Tibial nerve (tissue), 4 donors: ENCODE results near the gene CFAP251. TPM values are rescaled to one million over a fixed set of nuclear protein-coding genes. Genes with fewer than 3 reads are reported as not detected.
A peak's percentile ranks its signal among the peaks of the same experiment; 100 is the strongest.
"Not testable (repeated sequence)": the region's sequence is repeated elsewhere in the genome, so short reads cannot be mapped to it uniquely, and the experiment has no call there.

Experiments used
- DNase-seq, 2 donors: peaks; one replicate each; pipeline ENCODE4 v3.0.0-alpha.2; 2019; ENCODE audit warnings: low spot score in 2 of 2
- H3K27ac ChIP-seq, 4 donors: fragments of 200-600 bp; sonication (generic) in 3 of 4; one replicate each; pipeline ENCODE4 v1.5.1; 2017 to 2019; ENCODE audit warnings: mild to moderate bottlenecking in 1 of 4
- H3K27me3 ChIP-seq, 2 donors: fragments of 200-600 bp; sonication (generic) in 1 of 2; one replicate each; pipeline versions ENCODE4 v1.5.1 to v1.6.0; 2017 to 2019
- H3K36me3 ChIP-seq, 3 donors: fragments of 200-600 bp; sonication (generic); one replicate each; pipeline ENCODE4 v1.5.1; 2018 to 2019
- H3K4me1 ChIP-seq, 4 donors: fragments of 200-600 bp; sonication (generic) in 3 of 4; one replicate each; pipeline ENCODE4 v1.5.1; 2017 to 2019
- H3K4me3 ChIP-seq, 4 donors: fragments of 200-600 bp; sonication (generic) in 3 of 4; one replicate each; pipeline ENCODE4 v1.5.1; 2017 to 2019; ENCODE audit warnings: mild to moderate bottlenecking in 1 of 4, moderate library complexity in 1 of 4
- H3K9me3 ChIP-seq, 4 donors: fragments of 200-600 bp; sonication (generic) in 3 of 4; one replicate each; pipeline ENCODE4 v1.5.1; 2017 to 2019
- EP300 ChIP-seq, 2 donors: sonication (generic); formaldehyde crosslinking; IDR thresholded peaks; one replicate each; pipeline ENCODE4 v1.6.1; 2017; ENCODE audit warnings: antibody characterized with exemption in 2 of 2, mild to moderate bottlenecking in 1 of 2
- POLR2A ChIP-seq, 2 donors: fragments of 450-650 bp; IDR thresholded peaks; one replicate each; pipeline ENCODE4 v1.6.1; 2017; ENCODE audit warnings: antibody characterized with exemption in 2 of 2, mild to moderate bottlenecking in 2 of 2, moderate library complexity in 2 of 2
- WGBS, 2 donors: methylation state at CpG; one replicate each; pipeline ENCODE4 v1.1.5; 2018; 5-methylcytosine and 5-hydroxymethylcytosine counted together
- total RNA-seq, 4 donors: library from RNA; depleted of rRNA; stranded (reverse); fragments of >200 nt; gene quantifications; one replicate each; pipeline ENCODE4 v1.1.0, GENCODE V29; 2016
- TF ChIP-seq, protein P1 (sequence below), 5 experiments: fragments of 200-600 bp in 3 of 5; fragments of 450-650 bp in 2 of 5; sonication (generic) in 3 of 5; IDR thresholded peaks; one replicate each; pipeline ENCODE4 v1.5.1; 2016 to 2019; ENCODE audit warnings: antibody characterized with exemption in 5 of 5, mild to moderate bottlenecking in 3 of 5, moderate library complexity in 2 of 5

Gene CFAP251
- total RNA-seq, 4 donors from 2014 or later = 3.0 to 5.4 (median 3.9) TPM

DNA sequence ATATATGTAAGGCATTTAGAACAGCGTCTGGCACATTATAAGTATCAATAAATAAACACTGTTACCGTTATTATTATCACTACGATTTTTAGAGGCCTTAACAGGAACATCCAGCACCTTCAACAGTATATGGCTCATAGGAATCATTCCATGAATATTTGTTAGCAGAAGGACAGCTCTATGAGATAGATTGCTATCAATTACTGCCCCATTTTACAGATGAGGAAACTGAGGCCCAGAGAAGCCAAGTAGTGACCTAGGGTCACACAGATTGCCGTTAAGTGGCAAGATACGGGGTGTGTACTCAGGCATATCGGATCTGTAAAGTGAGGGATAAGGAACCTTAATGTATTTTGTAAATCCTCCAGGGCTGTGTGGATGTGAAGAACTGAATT is 30.3 kb upstream of the CFAP251 start:
- H3K36me3 ChIP-seq = peaks cover 0 to 11% (median 0%) of the 10 kb centered on the region in 3 donors
- DNase-seq = no peak
- TF ChIP-seq, protein P1, sequence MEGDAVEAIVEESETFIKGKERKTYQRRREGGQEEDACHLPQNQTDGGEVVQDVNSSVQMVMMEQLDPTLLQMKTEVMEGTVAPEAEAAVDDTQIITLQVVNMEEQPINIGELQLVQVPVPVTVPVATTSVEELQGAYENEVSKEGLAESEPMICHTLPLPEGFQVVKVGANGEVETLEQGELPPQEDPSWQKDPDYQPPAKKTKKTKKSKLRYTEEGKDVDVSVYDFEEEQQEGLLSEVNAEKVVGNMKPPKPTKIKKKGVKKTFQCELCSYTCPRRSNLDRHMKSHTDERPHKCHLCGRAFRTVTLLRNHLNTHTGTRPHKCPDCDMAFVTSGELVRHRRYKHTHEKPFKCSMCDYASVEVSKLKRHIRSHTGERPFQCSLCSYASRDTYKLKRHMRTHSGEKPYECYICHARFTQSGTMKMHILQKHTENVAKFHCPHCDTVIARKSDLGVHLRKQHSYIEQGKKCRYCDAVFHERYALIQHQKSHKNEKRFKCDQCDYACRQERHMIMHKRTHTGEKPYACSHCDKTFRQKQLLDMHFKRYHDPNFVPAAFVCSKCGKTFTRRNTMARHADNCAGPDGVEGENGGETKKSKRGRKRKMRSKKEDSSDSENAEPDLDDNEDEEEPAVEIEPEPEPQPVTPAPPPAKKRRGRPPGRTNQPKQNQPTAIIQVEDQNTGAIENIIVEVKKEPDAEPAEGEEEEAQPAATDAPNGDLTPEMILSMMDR (IDR thresholded peaks at IDR 0.05) = no peak
- TF ChIP-seq EP300 (IDR thresholded peaks at IDR 0.05) (no peak), POLR2A (IDR thresholded peaks at IDR 0.05) (no peak)
- H3K27ac ChIP-seq = peak overlapping the region in 2 of 4 donors; percentile 88 to 95
- peak overlapping the region; percentile 60 to 88 (median 73) for H3K4me3 ChIP-seq
- WGBS, 2 donors = 58 to 68% methylated on average over 6 of the region's 6 CpGs
- H3K4me1 ChIP-seq = peaks cover 0 to 37% (median 17%) of the 10 kb centered on the region in 4 donors
- no peaks in the 10 kb centered on the region for H3K27me3 ChIP-seq
- H3K9me3 ChIP-seq = no peaks in the 10 kb centered on the region

DNA sequence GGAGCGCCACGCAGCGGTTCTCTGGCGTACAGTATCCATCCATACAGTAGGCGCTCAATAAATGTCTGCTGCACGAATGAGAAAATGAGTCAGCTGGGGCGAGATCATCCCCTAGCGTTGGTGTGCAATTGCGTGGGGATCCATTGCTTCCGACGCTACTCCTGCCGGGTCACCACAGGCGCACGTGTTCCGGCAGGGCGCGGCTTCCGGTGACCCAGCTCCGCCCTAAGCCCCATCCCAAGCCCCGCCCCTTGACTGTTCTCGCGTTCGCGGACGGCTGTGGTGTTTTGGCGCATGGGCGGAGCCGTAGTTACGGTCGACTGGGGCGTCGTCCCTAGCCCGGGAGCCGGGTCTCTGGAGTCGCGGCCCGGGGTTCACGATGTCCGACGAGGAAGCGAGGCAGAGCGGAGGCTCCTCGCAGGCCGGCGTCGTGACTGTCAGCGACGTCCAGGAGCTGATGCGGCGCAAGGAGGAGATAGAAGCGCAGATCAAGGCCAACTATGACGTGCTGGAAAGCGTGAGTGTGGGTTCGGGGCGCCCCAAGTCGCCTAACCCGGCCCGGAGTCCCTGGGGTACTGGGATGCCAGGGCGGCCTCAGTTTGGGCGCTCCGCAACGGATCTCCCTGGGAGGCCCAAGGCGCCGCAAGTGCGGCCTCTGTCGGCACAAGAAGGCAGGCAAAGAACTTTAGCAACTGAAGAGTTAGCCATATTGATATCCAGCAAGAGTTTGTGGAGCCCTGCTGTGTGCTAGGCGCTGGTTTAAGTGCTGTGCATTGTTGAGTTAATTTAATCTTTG is 29.7 kb upstream of the CFAP251 start, which contains the start of gene PSMD9:
PSMD9 (plus strand) TSS at position 313 of the 796 bp plus-strand sequence; CDS start at position 380, 67 bp downstream.
- WGBS, 2 donors = 1% methylated on average over 33 to 62 of the region's 67 CpGs
- DNase-seq = peak; percentile 97
- TF ChIP-seq, protein P1 (IDR thresholded peaks at IDR 0.05) = peak; percentile 55 to 75 (median 61)
- TF ChIP-seq POLR2A (IDR thresholded peaks at IDR 0.05) (peak in 1 of 2 donors; percentile 42), EP300 (IDR thresholded peaks at IDR 0.05) (peak; percentile 93 to 94)

DNA sequence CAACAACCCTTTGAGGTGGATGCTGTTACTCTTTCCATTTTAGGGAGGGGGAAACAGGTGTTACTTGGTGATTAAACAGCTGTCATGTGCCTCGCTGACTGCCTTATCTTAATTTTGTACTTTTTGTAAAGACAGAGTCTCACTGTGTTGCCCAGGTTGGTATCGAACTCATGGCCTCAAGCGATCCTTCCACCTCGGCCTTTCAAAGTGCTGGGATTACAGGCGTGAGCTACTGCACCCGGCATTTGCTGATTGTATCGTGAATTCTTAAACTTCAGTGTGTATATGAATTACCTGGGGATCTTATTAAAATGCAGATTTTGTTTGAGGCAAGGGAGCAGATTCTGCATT is 29.1 kb upstream of the CFAP251 start:
- peak overlapping the region; percentile 60 to 88 (median 73) for H3K4me3 ChIP-seq
- no peaks in the 10 kb centered on the region for H3K9me3 ChIP-seq
- no peak for DNase-seq
- TF ChIP-seq POLR2A (IDR thresholded peaks at IDR 0.05) (no peak), EP300 (IDR thresholded peaks at IDR 0.05) (no peak)
- TF ChIP-seq, protein P1 (IDR thresholded peaks at IDR 0.05) = no peak
- peak overlapping the region; percentile 79 to 97 (median 92) for H3K27ac ChIP-seq
- H3K4me1 ChIP-seq = peaks cover 0 to 48% (median 17%) of the 10 kb centered on the region in 4 donors
- WGBS, 2 donors = 0 to 4% methylated on average over 7 of the region's 7 CpGs
- peaks cover 0 to 15% (median 0%) of the 10 kb centered on the region in 3 donors for H3K36me3 ChIP-seq
- no peaks in the 10 kb centered on the region for H3K27me3 ChIP-seq

More for the DNA sequence above, 29.7 kb upstream of the CFAP251 start, which contains the start of gene PSMD9:
- H3K9me3 ChIP-seq = no peaks in the 10 kb centered on the region
- H3K27me3 ChIP-seq = no peaks in the 10 kb centered on the region
- peak within 1 kb of the TSS; percentile 60 to 88 (median 73) for H3K4me3 ChIP-seq
- H3K36me3 ChIP-seq = peaks cover 0 to 15% (median 0%) of the 10 kb centered on the region in 3 donors
- H3K27ac ChIP-seq = peak within 1 kb of the TSS; percentile 79 to 97 (median 92)
- peaks cover 0 to 43% (median 17%) of the 10 kb centered on the region in 4 donors for H3K4me1 ChIP-seq

DNA sequence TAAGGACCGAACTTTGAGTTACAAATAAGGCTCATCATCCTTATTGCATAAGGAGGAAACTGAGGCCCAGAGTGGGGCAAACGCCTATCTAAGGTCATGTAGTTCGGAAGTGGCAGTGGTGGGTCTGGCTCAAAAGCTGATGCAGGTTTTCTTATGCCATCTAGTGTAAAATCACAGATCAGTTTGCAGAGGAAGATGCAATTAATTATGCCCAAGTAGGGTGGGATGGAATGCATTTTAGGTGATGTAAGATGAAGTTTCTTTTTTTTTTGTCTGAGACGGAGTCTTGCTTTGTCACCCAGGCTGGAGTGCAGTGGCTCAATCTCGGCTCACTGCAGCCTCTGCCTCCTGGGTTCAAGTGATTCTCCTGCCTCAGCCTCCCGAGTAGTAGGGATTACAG is 28.7 kb upstream of the CFAP251 start:
- H3K27ac ChIP-seq = peak overlapping the region in 1 of 4 donors; percentile 95
- peaks cover 0 to 51% (median 17%) of the 10 kb centered on the region in 4 donors for H3K4me1 ChIP-seq
- H3K9me3 ChIP-seq = not testable (repeated sequence)

DNA sequence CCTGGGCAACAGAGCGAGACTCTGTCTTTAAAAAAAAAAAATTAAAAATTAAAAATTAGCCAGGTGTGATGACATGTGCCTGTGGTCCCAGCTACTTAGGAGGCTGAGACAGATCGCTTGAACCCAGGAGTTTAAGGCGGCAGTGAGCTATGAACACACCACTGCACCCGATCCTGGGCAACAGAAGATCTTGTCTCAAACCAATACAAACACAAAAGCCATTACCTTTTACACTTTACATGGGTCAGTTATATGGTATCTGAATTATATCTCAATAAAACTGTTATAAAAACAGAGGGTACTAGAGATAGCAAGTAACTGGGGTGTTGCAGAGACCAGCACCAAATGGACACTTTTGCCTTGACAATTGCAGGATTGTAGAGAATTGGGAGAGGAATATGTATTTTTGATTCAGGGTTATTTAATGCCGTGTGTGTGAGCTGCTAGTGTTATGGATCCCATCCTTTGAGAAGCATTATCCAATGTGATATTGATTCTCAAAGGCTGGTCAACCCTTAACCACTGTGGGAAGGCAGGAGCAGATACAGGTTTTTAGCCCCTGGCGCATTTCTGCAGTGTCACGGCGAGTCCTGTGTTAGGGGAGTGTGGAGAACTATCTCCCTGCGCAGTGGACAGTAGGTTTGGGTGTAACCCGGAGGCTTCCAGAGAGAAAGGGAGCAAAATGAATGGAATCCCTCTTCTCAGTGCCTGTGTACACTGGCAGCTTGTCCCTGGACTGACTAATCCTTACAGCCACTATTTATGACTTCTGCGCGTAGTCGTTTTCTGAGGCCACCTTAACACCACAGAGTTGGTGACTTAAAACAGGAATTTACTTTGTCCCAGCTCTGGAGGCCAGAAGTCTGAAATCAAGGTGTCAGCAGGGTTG is 25.5 kb upstream of the CFAP251 start:
- TF ChIP-seq EP300 (IDR thresholded peaks at IDR 0.05) = no peak
- TF ChIP-seq, protein P1 (IDR thresholded peaks at IDR 0.05) = no peak
- no peak for TF ChIP-seq POLR2A (IDR thresholded peaks at IDR 0.05)
- Histone ChIP-seq H3K27ac (no peak overlapping the region), H3K27me3 (no peaks in the 10 kb centered on the region), H3K4me1 (peaks cover 0 to 47% (median 17%) of the 10 kb centered on the region in 4 donors), H3K9me3 (no peaks in the 10 kb centered on the region), H3K4me3 (no peak overlapping the region), H3K36me3 (peaks cover 0 to 49% (median 2%) of the 10 kb centered on the region in 3 donors)
- 78% methylated on average over 13 of the region's 13 CpGs for WGBS, 2 donors
- DNase-seq = no peak

More for the DNA sequence above, 28.7 kb upstream of the CFAP251 start:
- peak overlapping the region; percentile 60 to 88 (median 73) for H3K4me3 ChIP-seq
- not testable (repeated sequence) for H3K27me3 ChIP-seq, DNase-seq
- peaks cover 0 to 16% (median 0%) of the 10 kb centered on the region in 3 donors for H3K36me3 ChIP-seq
- WGBS, 2 donors = 27 to 33% methylated on average over 6 of the region's 6 CpGs
